HuH-7.5 (cell line): ENCODE data around the gene CCR6.

Source experiments
- DNase-seq: peaks from one replicate; pipeline ENCODE4 v3.0.0; 2011; ENCODE audit warnings: low spot score

CCR6 gene

GRCh38 chr6:167098825-167099225 lies 24.1 kb upstream of the CCR6 start:
- DNase-seq: no peak

GRCh38 chr6:167099707-167100106 lies 23.2 kb upstream of the CCR6 start:
- DNase-seq: no peak

- no peak for DNase-seq
These were observed 22.6 kb upstream of the CCR6 start for GRCh38 chr6:167100241-167100674.

DNA sequence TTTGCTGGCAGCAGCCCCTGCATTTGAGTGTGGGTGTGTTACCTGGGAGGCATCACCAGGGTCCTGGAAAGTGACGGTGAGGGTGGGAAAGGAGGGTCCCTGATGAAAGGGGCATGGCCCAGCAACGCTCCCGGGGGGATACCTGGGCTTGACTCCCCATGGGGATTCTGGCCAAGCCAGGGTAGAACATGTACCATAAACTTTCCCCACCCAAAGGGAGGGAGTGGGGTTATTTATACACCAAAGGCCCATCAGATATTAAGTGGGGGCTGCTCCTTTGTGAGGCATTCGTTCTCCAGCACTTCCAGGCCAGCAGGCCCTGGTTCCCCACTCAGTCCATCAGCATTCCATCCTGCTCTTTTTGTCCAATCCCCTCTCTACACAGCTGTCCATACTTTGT lies 20.6 kb upstream of the CCR6 start:
- no peak for DNase-seq

DNA sequence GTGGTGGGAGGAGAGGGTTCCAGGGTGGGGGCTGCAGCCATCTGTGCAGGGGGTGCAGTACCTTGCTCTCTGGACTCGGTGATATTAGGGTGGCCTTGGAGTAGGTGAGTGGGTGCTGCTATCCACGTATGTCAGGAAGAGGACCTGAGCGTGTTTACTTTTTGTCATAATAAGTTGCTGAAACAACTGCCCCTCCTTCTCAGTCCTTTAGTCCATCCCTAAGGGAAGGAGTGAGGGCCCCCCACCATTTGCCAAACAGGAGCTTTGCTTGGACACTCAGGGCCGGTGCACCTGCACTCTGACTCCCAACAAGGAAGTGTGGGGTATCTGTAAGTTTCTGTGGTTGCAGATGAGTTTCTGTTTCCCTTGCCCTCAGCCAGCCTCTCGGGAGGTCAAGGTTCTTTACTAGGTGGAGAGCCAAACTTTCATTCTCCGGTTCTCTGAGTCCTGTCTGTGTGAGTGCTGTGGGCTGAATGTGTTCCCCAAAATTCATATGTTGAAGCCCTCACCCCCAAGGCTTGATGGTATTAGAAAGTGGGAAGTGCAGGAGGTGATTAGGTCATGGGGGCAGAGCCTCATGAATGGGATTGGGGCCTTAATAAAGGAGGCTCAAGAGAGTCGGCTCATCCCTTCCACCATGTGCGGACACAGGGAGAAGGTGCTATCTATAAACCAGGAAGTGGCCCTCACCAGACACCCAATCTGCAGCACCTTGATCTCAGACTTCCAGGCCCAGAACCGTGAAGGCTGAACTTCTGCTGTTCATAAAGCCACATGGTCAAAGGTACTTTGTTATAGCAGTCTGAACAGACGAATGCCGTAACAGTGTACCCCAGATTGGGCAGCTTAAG lies 19.6 kb upstream of the CCR6 start:
- DNase-seq: no peak

DNA sequence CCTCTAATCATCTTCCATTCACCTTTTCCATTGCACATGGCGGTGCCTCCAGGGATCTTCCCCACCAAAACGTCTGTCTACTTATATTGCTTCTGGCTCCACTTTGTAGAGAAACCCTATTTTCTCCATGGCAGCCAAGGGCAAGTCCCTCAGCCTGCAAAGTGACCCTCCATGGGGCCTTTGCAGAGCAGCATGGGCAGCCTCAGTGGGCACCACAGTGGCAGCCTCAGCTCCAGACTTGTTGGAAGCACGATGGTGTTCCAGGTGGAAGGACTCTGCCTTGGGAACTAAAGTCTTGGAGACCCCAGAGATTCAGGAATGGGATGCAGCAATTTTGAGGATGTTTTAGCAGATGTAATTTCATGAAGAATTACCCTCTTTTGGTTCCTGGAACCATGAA lies 18.5 kb upstream of the CCR6 start:
- no peak for DNase-seq

- no peak for DNase-seq
These were observed 17.8 kb upstream of the CCR6 start for GRCh38 chr6:167105060-167105459.

GRCh38 chr6:167106406-167106805 lies 16.5 kb upstream of the CCR6 start:
- no peak for DNase-seq

GRCh38 chr6:167107787-167108186 lies 15.1 kb upstream of the CCR6 start:
- DNase-seq: no peak

- no peak for DNase-seq
These were observed 14.6 kb upstream of the CCR6 start for GRCh38 chr6:167108278-167108677.

DNA sequence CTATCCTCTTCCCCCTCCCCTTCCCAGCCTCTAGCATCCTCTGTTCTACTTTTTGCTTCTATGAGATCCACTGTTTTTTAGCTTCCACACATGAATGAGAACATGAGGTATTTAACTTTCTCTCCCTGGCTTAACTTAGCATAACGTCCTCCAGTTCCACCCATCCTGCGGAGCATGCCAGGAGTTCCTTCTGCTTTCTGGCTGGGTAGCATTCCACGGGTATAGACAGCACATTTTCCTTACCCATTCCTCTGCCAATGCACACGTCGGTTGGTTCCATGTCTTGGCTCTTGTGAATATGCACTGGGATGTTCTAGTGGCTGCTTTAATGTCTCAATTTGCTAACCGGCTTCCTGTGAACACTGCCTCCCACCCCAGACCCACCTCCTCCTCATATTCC lies 13.2 kb upstream of the CCR6 start:
- DNase-seq: no peak

GRCh38 chr6:167111597-167111996 lies 11.3 kb upstream of the CCR6 start:
- DNase-seq: no peak

DNA sequence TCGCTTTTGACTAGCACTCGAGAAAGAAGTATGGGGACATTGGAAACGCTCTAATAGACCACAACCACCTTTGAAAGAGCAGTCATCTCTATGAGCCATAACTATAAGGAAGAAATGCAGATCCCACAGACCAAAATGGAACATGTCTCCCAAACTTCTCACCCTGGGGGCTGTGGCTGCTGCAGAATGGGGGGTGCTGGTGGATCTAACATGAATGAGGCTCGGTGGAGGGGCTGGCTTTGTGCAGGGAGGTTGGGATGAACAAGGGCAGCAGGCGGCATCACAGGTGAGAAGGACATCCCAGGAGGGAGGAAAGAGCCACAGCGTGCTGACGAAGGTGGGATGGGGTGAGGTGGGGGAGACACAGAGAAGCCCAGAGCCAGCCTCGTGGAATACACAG lies 10.5 kb upstream of the CCR6 start:
- no peak for DNase-seq

DNA sequence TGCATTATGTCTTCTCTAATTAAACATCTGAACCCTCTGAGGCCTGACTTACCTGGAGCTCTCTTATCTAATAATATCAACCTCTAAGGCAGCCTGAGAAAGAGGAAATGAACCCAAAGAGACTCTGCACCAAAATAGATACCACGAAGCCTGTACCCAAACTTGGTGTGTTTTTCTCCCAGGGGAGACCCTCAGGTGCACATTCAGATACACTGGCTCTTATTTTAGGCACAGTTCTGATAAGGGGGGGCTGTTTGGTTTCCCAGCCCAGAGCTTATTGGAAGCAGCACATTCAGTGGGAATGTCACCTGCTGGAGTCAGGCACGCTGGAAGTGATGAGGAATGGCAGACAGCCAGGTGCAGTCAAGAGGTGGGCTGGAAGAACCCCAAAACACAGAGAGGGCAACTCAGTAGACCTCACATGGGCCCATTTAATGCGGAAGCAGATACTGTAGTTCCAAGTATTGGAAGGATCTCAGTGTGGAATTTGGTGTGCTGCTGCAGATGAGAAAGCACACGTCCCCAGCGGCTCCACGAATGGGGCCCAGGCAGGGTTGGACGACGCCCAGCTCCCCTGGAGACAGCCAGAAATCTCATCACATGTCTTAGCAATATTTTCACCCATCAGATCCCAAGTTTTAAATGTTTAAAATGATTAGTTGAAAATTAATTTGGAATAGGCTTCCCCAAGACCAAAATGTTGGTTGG lies 9.7 kb upstream of the CCR6 start:
- DNase-seq: no peak

DNA sequence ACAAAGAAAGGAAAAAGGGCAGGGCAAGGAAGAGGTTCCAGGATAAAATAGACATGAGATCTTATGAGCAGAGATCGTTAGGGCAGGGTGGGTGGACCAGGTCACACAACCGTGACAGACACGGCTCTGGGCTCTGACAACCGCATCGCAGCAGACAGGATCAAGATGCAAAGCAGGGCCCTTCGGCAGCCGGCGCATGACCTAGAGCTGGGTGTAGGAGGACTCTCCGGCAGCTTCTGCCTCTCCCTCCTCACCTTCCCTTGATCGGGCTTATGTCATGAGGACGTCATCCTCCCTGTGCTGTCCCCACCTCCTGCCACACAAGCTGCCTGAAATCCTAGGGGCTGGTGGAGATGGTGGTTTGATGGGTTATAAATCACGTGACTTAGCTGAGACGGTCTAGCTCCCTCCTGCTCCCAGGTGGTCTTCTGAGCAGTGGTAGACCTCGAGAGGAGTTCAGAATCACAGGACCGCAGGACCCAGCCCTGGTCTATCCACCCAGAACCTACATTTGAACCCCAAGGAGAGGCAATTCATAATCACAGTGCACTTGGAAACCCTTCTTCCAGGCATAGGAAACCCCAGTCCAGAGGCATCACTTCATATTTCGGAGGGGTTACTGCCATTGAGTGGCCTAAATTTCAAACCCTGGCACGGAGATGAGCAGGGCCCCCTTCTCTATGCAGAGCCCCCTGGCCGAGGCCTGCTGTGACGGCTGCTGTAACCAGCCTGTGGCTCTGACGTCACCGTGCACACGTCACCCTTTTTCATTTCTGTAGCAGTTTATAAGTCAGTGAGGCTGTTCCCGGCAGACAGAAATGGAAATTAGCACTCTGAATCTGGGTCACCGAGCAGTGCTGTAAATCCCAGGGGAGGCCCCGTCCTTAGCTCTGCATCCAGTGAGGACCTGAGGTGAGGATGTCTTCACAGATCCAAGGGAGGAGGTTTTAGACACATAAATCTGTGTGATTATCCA lies 8.7 kb upstream of the CCR6 start:
- DNase-seq: no peak

GRCh38 chr6:167115054-167115453 lies 7.8 kb upstream of the CCR6 start:
- no peak for DNase-seq

- DNase-seq: no peak
These were observed 6.6 kb upstream of the CCR6 start for GRCh38 chr6:167116109-167116837.

GRCh38 chr6:167116838-167117228 lies 6.1 kb upstream of the CCR6 start:
- no peak for DNase-seq

DNA sequence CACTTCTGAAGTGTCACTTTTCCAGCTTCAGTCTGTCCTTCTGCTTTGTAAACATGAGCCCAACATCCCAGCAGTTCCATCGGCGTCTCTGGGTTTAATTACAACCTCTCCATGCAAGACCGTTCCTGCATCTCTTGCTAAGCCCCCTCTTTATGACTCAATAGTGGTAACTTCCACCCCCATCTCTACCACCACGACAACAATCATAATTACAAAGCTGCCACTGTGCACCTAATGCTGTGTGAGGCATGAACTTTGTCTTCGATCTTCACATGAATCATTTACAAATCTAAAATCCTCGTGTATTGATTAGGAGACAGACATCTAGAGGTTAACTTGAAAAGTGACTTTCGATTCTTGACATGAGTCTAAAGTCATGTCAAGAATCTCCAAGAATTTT lies 4.9 kb upstream of the CCR6 start:
- DNase-seq: no peak

DNA sequence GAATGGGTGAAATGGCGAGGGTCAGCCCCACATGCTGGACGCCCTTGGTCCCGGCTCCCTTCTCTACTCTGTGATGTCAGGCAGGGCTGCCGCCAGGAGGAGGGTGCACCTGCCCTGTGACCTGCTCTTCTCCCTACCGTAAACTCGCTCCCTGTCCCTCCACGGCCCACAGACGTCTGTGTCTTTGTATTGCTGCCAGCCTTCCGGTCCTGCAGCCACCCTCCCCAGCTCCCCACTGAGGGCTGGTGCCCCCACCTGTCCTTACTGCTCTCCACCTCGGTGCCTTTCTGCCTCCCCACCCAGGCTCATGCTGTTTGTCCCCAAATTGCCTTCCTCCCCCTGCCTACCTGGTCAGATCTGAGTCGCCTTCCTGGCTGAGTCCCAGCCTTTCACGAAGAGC lies 4.1 kb upstream of the CCR6 start:
- no peak for DNase-seq

- no peak for DNase-seq
These were observed 3.0 kb upstream of the CCR6 start for GRCh38 chr6:167119670-167120582.
